Occipital lobe (tissue), 2 donors: Measurements from ENCODE around the gene NBAS. TPM values are rescaled to one million over a fixed set of nuclear protein-coding genes. Genes with fewer than 3 reads are reported as not detected.
A peak's percentile ranks its signal among the peaks of the same experiment; 100 is the strongest.

ENCODE experiments used
- DNase-seq: peaks from one replicate; lab custom pipeline; 2025; lab: John Stamatoyannopoulos, UW
- total RNA-seq: library from RNA; depleted of rRNA; stranded (reverse); fragments of >200 nt; gene quantifications from one replicate; pipeline ENCODE4 v1.2.3, GENCODE V29; 2014

The NBAS gene
- total RNA-seq, 1 donor from 2014 or later: 168 TPM

GRCh38 chr2:15136639-15137038 lies 424.5 kb downstream of the NBAS start:
- no peak for DNase-seq

DNA sequence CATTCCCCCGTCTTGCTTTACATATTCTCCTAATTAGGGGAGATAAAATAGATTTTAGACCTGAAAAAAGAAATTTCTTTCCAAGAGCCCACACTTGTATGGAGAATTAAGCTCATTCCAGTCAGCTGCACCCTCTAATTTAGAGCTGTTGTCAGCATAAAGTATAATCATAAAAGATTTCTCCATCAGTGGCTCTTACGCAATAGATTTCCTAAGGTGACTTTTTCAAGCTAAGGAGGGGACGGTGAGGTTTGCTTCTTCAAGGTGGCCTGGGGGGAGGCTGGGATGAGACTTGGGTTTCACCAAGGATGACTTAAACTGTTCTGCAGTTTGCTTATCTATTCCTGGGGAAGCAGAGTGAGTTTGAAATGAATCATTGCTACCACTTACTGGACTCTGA lies 426.2 kb downstream of the NBAS start:
- no peak for DNase-seq

GRCh38 chr2:15133461-15133860 lies 427.7 kb downstream of the NBAS start:
- no peak for DNase-seq

- no peak for DNase-seq
Observed at GRCh38 chr2:15128846-15129245, 432.3 kb downstream of the NBAS start.

GRCh38 chr2:15127876-15128275 lies 433.3 kb downstream of the NBAS start:
- DNase-seq: no peak

- no peak for DNase-seq
Observed at GRCh38 chr2:15127301-15127700, 433.8 kb downstream of the NBAS start.

DNA sequence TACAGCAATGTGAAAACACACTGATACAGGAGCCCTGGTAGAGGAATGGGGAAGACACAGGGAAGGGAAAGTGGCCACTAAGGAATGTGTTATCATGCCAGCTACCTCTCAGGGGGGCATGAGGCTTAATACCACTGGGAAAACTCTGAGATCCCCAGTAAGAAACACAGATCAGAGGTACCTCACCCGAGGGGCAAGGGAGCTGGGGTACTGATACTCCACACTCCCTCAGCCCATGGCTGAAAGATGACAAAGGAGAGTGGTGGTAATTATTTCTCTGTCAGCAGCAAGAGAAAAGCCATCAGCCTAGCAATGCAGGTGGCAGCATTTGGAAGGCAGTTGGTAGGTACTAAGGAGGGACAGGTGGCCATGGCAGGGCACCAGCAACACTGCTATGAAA lies 434.8 kb downstream of the NBAS start:
- no peak for DNase-seq

DNA sequence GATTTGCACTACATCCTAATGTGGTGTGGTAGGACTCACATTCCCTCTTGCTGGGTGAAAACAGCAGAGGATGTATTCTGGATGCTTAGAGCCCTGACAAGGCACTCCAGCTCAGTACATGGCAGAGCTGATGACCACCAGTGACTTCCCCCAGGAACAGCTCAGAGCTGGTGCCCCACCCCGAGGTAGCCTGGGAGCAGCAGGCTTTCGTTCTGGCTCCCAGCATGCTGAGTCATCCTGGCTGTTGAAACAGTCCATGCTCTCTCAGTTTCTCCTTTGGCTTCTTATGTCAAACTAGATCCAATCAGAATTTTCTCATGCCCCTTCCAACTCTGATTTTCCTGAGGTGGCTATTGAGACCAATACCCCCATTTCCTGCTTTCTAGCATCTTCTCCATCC lies 438.2 kb downstream of the NBAS start:
- no peak for DNase-seq

DNA sequence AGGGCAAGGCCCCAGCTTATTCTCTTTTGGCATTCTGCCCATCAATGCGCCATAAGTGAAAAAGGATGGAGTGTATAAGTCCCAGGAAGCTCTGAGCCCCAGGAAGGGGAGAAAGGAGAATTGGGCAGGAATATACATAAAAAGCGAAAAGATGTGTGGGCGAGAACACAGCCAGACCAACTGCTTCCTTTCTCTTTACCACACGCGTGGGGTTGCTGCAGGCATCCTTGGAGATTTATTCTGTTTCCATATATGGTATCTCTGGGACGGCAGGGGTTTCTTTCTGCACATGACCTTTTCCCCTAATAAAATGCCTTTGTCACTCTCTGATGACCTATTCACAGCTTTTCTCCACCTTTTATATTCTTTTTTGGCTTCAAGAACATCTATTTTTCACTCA lies 440.5 kb downstream of the NBAS start:
- peak; percentile 1 for DNase-seq

GRCh38 chr2:15119722-15120175 lies 441.4 kb downstream of the NBAS start:
- DNase-seq: no peak

DNA sequence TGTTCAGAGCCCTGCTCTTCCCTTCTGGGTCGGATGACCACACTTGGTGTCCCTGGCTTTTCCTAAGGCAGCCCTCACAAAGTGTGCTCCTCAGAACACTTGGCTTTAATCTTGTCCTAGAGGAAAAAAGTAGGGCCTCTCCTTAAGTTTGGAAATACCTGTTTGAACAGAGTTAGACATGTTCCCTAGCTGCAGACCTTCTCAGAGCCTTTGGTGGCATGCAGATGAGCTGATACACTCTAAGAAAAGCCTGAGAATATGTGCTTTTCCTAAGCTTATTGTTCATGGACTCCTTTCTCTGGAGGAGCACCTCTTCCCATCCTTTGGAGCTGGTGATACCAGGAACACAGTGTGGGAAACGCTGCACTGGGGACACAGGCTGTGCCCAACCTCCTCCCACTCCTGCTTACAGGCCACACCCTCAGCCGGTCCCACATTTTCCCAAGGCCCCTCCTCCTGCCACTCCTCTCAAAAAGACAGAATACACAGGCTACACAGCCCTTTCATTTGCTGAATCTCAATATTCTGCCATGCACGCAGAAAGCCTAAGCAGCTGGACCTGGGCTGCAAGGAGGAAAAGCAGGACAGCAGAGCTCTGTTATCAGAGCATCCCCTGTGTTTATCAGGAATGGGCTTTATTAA lies 443.6 kb downstream of the NBAS start:
- DNase-seq: no peak

Other genes with a start within 250 kb of the NBAS start
- 99.7 TPM for gene DDX1, start 30.5 kb upstream of the NBAS start, total RNA-seq